Adrenal gland (tissue), 5 donors: ENCODE data around the gene ABCB11.

Source experiments
- CTCF ChIP-seq, 6 experiments: fragments of 450-650 bp in 4 of 6; fragments of 200-600 bp in 2 of 6; sonication (generic) in 1 of 6; IDR thresholded peaks; 1 replicate in 5 of 6; 2 replicates in 1 of 6; pipeline versions ENCODE4 v1.5.1 to v1.8.0; 2016 to 2021; ENCODE audit warnings: antibody characterized with exemption in 6 of 6, mild to moderate bottlenecking in 2 of 6, moderate library complexity in 1 of 6
- POLR2A ChIP-seq, 2 donors: fragments of 450-650 bp; IDR thresholded peaks; one replicate each; pipeline ENCODE4 v1.6.1; 2017; ENCODE audit warnings: antibody characterized with exemption in 2 of 2, mild to moderate bottlenecking in 2 of 2, moderate library complexity in 1 of 2
- donor health status: DM: no; HTN: no; CAD: no.

GRCh38 chr2:168892327-168892726, 138.8 kb downstream of the ABCB11 start:
- TF ChIP-seq POLR2A (IDR thresholded peaks at IDR 0.05) (no peak), CTCF (IDR thresholded peaks at IDR 0.05) (no peak)
